GM10248 (cell line): ENCODE results near the gene PHOX2A.

ENCODE experiments used
- CTCF ChIA-PET: fragments of 300-600 bp; sonication (Branson Sonifier 250); formaldehyde crosslinking; extraction: SDS; loops from one replicate; lab custom pipeline; 2021; ENCODE audit warnings: antibody characterized with exemption; lab: Yijun Ruan, JAX
- POLR2A ChIA-PET: fragments of 350-650 bp; sonication (Branson Sonifier 250); formaldehyde crosslinking; extraction: SDS; loops from one replicate; lab custom pipeline; 2020; ENCODE audit warnings: antibody characterized with exemption; lab: Yijun Ruan, JAX
- DNase-seq: peaks from one replicate; pipeline ENCODE4 v3.0.0; 2012; ENCODE audit errors: extremely low spot score
- TF ChIP-seq, protein P1 (sequence below): IDR thresholded peaks from 2 replicates; pipeline ENCODE4 v1.5.1; 2012; ENCODE audit warnings: mild to moderate bottlenecking, low read depth; ENCODE audit errors: extremely low read depth, missing control alignments, control extremely low read depth

PHOX2A gene

DNA sequence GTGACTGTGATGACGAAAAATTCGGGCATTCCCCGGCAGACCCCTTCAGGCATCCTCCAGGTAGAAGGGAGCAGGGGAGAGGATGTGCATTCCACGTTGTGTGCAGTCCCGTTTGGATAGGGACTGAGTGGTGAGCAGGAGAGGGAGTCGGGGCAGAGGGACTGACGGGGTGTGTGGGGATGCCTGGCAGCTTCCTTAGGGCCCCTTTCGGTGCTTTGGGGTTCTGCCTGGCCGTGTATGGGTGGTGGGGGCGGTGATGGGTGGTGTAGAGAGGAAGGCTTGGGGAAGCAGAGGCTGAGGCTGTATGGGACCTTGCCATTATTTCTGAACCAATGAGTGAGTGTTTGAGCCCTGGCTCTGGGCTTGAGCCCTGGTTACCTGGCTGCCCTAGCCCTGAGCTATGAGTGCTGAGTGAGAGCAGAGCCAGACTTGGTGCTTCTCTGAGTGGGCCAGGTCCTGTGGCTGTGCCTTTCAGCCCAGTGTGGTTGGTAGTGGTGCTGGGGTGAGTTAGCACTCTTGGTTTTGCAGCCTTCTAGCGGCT lies 18.5 kb downstream of the PHOX2A start:
- ChIA-PET CTCF (interaction anchor here (1.0 to 5.8 kb wide), 4 partner anchors 12 to 209 kb away, joined by 3 to 36 read pairs (median 6); partner anchors contain the start of gene CLPB), POLR2A (interaction anchor here (1.3 kb wide), 1 partner anchor 11 kb away, joined by 3 read pairs; no protein-coding TSS in a partner anchor)
- DNase-seq = peak; percentile 19
- TF ChIP-seq, protein P1, sequence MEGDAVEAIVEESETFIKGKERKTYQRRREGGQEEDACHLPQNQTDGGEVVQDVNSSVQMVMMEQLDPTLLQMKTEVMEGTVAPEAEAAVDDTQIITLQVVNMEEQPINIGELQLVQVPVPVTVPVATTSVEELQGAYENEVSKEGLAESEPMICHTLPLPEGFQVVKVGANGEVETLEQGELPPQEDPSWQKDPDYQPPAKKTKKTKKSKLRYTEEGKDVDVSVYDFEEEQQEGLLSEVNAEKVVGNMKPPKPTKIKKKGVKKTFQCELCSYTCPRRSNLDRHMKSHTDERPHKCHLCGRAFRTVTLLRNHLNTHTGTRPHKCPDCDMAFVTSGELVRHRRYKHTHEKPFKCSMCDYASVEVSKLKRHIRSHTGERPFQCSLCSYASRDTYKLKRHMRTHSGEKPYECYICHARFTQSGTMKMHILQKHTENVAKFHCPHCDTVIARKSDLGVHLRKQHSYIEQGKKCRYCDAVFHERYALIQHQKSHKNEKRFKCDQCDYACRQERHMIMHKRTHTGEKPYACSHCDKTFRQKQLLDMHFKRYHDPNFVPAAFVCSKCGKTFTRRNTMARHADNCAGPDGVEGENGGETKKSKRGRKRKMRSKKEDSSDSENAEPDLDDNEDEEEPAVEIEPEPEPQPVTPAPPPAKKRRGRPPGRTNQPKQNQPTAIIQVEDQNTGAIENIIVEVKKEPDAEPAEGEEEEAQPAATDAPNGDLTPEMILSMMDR = no peak

DNA sequence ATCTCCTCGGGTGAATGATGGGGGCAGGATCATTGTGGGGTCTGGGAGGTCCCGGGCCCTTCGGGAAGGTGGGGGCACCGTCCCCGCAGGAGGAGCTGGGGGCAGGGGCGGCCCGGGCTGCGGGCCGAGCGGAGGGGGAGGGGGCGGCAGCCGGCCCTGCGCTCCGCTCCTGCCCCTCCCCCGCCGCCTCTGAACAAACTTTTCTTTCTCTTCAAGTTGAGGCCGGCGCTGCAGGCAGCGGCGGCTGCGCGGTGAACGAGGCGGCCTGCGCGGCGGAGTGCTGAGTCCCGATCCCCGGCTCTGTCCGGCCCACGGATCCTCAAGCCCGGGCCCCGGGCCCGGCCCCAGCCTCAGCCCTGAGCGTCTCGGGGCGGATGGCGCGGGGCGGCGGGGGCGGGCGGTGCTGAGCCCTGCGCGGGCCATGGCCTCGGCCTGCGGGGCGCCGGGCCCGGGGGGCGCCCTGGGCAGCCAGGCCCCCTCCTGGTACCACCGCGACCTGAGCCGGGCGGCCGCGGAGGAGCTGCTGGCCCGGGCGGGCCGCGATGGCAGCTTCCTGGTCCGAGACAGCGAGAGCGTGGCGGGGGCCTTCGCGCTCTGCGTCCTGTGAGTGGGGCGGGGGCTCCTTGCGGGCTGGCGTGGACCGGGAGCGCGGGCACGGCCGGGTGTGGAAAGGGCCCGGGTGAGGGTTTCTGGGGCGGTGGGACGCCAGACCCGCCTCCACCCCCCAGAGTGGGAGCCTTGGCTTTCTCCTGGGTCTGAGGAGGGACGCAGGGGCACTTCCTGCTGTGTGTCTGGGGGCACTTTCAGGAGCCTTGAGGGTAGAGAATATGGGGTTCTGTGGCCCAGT lies 19.2 kb downstream of the PHOX2A start, which contains the start of gene INPPL1:
Gene INPPL1, plus strand, starts transcription at position 204 of the 847 bp plus-strand sequence. Its CDS starts 218 bp downstream, at position 422.
- TF ChIP-seq, protein P1 = no peak
- peak; percentile 43 for DNase-seq
- CTCF ChIA-PET = interaction anchor here (2.9 to 5.8 kb wide), 2 partner anchors 13 to 207 kb away, joined by 10 to 36 read pairs; no protein-coding TSS in a partner anchor
- POLR2A ChIA-PET = interaction anchor here (0.6 to 1.3 kb wide), 3 partner anchors 8 to 231 kb away, joined by 3 to 4 read pairs (median 3); no protein-coding TSS in a partner anchor

DNA sequence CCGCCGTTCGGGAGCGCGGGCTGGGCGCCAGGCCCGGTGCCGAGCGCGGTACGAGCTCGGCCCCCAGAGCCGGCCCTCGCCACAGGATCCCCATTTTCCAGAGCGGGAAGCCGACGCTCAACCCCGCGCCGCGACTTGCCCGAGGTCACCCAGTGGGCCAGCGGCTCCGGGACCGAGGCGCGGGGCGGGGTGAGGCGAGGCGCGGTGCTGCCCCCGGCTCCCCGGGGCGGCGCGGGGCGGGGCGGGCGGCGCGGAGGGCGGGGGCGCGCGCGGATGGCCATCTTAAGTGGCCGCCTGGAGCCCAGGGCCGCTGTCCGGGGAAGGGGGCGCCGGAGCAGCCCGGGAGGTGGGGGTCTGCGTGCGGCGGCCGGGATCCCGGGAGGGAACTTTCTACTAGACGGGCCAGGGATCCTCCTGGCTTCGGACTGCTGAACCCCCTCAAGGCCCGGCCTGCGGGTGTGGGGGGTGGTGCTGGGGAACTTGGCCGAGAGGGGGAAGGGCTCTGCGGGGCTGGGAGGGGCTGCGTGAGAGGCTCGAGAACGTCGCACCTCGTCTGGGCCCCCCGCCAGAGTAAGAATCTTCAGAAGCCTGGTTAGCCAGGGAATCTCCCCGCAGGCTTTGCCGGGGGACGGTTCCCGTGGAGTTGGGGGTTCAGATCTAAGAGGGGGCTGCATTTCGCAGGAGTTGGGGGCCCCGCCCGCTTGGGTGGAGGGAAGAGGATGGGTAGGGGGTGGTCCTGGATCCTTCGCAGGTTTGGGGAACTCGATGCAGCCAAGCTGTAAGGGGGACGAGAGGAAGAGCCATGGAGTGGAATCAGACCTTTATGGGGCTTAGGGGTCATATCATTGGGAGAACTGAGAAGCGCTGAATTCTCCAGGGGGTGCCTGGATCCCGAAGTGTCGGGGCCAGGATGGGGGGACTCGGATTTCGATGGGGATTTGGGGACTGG lies 20.1 kb downstream of the PHOX2A start:
- POLR2A ChIA-PET = interaction anchor here (0.6 to 0.7 kb wide), 2 partner anchors 9 to 230 kb away, joined by 3 to 4 read pairs; no protein-coding TSS in a partner anchor
- TF ChIP-seq, protein P1 = no peak

GRCh38 chr11:72222907-72223614 lies 20.9 kb downstream of the PHOX2A start:
- ChIA-PET POLR2A (no interaction called here), CTCF (interaction anchor here (0.8 to 3.2 kb wide), 7 partner anchors 14 to 245 kb away, joined by 3 to 28 read pairs (median 3); no protein-coding TSS in a partner anchor)
- TF ChIP-seq, protein P1 = no peak
- peak; percentile 93 for DNase-seq

More for the DNA sequence above, 20.1 kb downstream of the PHOX2A start:
- peak; percentile 70 for DNase-seq
- CTCF ChIA-PET = interaction anchor here (0.8 to 3.2 kb wide), 8 partner anchors 13 to 246 kb away, joined by 3 to 28 read pairs (median 3); no protein-coding TSS in a partner anchor

DNA sequence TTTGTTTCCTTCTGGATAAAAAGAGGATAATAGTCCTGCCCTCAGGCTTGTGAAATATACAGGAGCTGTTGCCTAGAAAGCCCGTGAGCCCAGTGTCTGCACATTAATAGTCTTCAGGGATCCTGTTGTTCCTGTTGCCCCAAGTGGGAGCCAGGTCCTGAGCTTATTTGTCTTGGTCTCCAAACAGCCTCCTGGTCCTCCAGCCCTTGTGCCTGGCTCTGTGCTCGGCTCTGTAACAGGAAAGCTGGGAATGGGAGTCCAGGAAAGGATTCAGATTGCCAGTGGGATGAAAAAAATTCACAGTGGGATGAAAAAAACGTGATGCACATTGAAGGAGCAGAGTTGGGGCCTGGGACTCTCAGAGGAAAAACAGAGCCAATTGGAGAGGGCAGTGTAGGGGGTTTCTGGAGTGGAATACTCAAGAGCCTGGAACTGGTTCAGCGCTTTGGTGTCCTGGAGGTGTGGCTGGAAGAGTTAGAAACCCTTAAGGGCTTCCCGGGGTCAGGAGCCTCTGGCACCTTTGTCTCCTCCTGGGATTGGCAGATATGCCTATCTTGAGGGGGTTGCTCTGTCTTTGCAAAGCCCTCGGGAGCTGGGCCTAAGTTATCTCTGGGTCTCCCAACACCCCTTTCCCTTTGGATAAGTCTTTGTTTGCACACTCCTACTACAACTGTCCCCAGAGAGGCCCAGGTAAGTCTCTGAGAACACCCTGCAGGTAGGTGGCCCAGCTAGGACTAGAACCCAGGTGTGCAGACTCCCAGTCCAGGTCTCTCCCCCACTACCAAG lies 21.7 kb downstream of the PHOX2A start:
- TF ChIP-seq, protein P1 = no peak
- CTCF ChIA-PET = interaction anchor here (0.7 to 3.2 kb wide), 5 partner anchors 15 to 78 kb away, joined by 3 to 28 read pairs (median 3); no protein-coding TSS in a partner anchor
- peak; percentile 7 for DNase-seq
- POLR2A ChIA-PET = no interaction called here
